Sigmoid colon (tissue), 4 donors: Measurements from ENCODE around the gene PSMG4.

Source experiments
- CTCF ChIP-seq, 4 experiments: fragments of 450-650 bp in 3 of 4; fragments of 200-600 bp in 1 of 4; IDR thresholded peaks; one replicate each; pipeline ENCODE4 v1.5.1; 2016 to 2019; ENCODE audit warnings: antibody characterized with exemption in 4 of 4, mild to moderate bottlenecking in 3 of 4, moderate library complexity in 2 of 4
- POLR2AphosphoS5 ChIP-seq, 4 donors: sonication (generic); formaldehyde crosslinking; IDR thresholded peaks; one replicate each; pipeline ENCODE4 v1.6.1; 2017; ENCODE audit warnings: antibody characterized with exemption in 4 of 4

- TF ChIP-seq POLR2AphosphoS5 (IDR thresholded peaks at IDR 0.05), result no peak
- no peak for TF ChIP-seq CTCF (IDR thresholded peaks at IDR 0.05)
Measured at GRCh38 chr6:3292431-3293197, 33.9 kb downstream of the PSMG4 start.
